22Rv1 (cell line): ENCODE measurements around the gene PLEKHJ1.

ENCODE experiments used
- CTCF ChIP-seq: fragments of 450-650 bp; IDR thresholded peaks from 2 replicates; pipeline ENCODE4 v1.5.1; 2017; ENCODE audit warnings: mild to moderate bottlenecking
- ZFX ChIP-seq: fragments of 450-650 bp; IDR thresholded peaks from 2 replicates; pipeline ENCODE4 v1.6.1; 2017; ENCODE audit warnings: antibody characterized with exemption, borderline replicate concordance

GRCh38 chr19:2210987-2211740 lies 25.0 kb downstream of the PLEKHJ1 start:
- TF ChIP-seq CTCF (no peak), ZFX (no peak)
